Cardiac muscle cell (in vitro differentiated cells and primary cell): ENCODE measurements around the gene ARF4. TPM values are rescaled to one million over a fixed set of nuclear protein-coding genes. Genes with fewer than 3 reads are reported as not detected.
A peak's percentile ranks its signal among the peaks of the same experiment; 100 is the strongest.

Source experiments
- DNase-seq, 2 donors: peaks; one replicate each; pipeline versions ENCODE4 v3.0.0 to v3.0.0-alpha.2; 2010 to 2017; ENCODE audit warnings: low read depth in 1 of 2, low spot score in 1 of 2
- H3K27ac ChIP-seq: fragments of 200-600 bp; sonication (generic); 2 replicates; pipeline ENCODE4 v1.5.1; 2016
- H3K27me3 ChIP-seq: fragments of 200-600 bp; sonication (generic); 2 replicates; pipeline ENCODE4 v1.6.0; 2016; ENCODE audit warnings: control low read depth
- H3K36me3 ChIP-seq: fragments of 200-600 bp; sonication (generic); 2 replicates; pipeline ENCODE4 v1.5.1; 2016; ENCODE audit warnings: control low read depth
- H3K4me1 ChIP-seq: fragments of 200-600 bp; sonication (generic); 2 replicates; pipeline ENCODE4 v1.8.1; 2017; ENCODE audit warnings: low read depth, mild to moderate bottlenecking, mixed run types
- H3K4me3 ChIP-seq: fragments of 200-600 bp; sonication (generic); 2 replicates; pipeline ENCODE4 v1.5.1; 2016; ENCODE audit warnings: mild to moderate bottlenecking
- H3K9me3 ChIP-seq: fragments of 200-600 bp; sonication (generic); 2 replicates; pipeline ENCODE4 v1.5.1; 2017; ENCODE audit warnings: low read depth, mild to moderate bottlenecking, control low read depth
- CTCF ChIP-seq: IDR thresholded peaks from 2 replicates; pipeline ENCODE4 v1.5.1; 2012; ENCODE audit warnings: low read depth, mild to moderate bottlenecking, low read length
- polyA plus RNA-seq: library from polyadenylated mRNA; unstranded; fragments of >200 nt; fragmentation: Nextera tagmentation; extraction: Ambion mirVana; gene quantifications from 2 replicates; pipeline ENCODE4 v1.2.1, GENCODE V29; 2016
- total RNA-seq: library from RNA; depleted of rRNA; stranded (reverse); fragments of >200 nt; gene quantifications from 2 replicates; pipeline ENCODE4 v1.2.3, GENCODE V29; 2016

The ARF4 gene
- total and polyA plus RNA-seq, 2 experiments from 2014 or later, result 70.7 to 248 TPM

DNA sequence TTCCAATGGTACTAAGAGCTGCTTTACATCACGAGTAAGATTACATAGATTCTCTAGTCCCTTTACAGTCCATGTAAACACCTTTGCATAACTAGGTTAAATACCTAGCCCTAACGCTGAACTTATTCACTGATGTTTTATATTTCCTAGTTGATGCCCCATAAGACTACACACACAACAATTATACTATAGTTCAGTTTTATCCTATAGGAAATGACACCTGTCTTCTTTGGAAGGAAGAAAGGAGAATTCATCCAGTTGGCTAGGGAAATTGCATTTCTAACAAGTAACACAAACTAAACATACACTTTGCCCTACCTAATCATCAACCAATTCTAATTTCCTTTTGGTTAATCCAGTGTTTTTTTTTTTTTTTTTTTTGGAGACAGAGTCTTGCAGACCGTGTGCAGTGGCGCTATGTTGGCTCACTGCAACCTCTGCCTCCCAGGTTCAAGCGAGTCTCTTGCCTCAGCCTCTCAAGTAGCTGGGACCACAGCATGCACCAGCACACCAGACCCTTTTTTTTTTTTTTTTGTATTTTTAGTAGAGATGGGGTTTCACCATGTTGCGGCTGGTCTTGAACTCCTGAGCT is 27.2 kb downstream of the ARF4 start:
- no peak for TF ChIP-seq CTCF
- no peaks in the 10 kb centered on the region for H3K27me3 ChIP-seq
- H3K36me3 ChIP-seq, result peaks cover 45% of the 10 kb centered on the region
- no peak for DNase-seq
- no peak overlapping the region for H3K27ac ChIP-seq
- no peak overlapping the region for H3K4me3 ChIP-seq
- H3K9me3 ChIP-seq, result no peaks in the 10 kb centered on the region
- no peaks in the 10 kb centered on the region for H3K4me1 ChIP-seq

DNA sequence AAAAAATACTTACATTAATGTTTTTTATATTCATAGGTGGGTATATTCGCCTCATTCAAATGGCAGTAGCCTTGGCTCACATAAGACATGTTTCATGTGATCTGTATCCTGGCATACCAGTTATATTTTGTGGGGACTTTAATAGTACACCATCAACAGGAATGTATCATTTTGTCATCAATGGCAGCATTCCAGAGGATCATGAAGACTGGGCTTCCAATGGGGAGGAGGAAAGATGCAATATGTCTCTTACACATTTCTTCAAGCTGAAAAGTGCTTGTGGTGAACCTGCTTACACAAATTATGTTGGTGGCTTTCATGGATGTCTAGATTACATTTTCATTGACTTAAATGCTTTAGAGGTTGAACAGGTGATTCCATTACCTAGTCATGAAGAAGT is 37.6 kb downstream of the ARF4 start:
- H3K27ac ChIP-seq, result no peak overlapping the region
- TF ChIP-seq CTCF, result no peak
- H3K36me3 ChIP-seq, result peaks cover 3% of the 10 kb centered on the region
- H3K4me1 ChIP-seq, result peaks cover 5% of the 10 kb centered on the region
- peaks cover 11% of the 10 kb centered on the region for H3K27me3 ChIP-seq
- no peaks in the 10 kb centered on the region for H3K9me3 ChIP-seq
- no peak overlapping the region for H3K4me3 ChIP-seq
- peak in 1 of 2 donors; percentile 44 for DNase-seq

DNA sequence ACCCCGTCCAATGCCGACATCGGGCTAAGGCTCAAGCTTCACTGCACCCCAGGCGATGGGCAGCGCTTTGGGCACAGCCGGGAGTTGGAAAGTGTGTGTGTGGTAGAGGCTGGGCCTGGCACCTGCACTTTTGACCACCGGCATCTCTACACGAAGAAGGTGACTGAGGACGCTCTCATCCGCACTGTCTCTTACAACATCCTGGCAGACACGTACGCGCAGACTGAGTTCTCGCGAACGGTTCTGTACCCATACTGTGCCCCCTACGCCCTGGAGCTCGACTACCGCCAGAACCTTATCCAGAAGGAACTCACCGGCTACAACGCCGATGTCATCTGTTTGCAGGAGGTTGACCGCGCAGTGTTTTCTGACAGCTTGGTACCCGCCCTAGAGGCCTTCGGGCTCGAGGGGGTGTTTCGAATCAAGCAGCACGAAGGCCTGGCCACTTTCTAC is 40.0 kb downstream of the ARF4 start:
- H3K9me3 ChIP-seq, result no peaks in the 10 kb centered on the region
- H3K27ac ChIP-seq, result no peak overlapping the region
- peaks cover 3% of the 10 kb centered on the region for H3K36me3 ChIP-seq
- no peak for TF ChIP-seq CTCF
- peak overlapping the region; percentile 59 for H3K4me3 ChIP-seq
- DNase-seq, result peak; percentile 2 to 48
- H3K4me1 ChIP-seq, result peaks cover 5% of the 10 kb centered on the region
- H3K27me3 ChIP-seq, result peaks cover 11% of the 10 kb centered on the region

- H3K27ac ChIP-seq, result peak overlapping the region; percentile 77
- DNase-seq, result peak; percentile 27 to 43
- peaks cover 11% of the 10 kb centered on the region for H3K27me3 ChIP-seq
Measured at GRCh38 chr3:57556459-57557084, 40.6 kb downstream of the ARF4 start.

DNA sequence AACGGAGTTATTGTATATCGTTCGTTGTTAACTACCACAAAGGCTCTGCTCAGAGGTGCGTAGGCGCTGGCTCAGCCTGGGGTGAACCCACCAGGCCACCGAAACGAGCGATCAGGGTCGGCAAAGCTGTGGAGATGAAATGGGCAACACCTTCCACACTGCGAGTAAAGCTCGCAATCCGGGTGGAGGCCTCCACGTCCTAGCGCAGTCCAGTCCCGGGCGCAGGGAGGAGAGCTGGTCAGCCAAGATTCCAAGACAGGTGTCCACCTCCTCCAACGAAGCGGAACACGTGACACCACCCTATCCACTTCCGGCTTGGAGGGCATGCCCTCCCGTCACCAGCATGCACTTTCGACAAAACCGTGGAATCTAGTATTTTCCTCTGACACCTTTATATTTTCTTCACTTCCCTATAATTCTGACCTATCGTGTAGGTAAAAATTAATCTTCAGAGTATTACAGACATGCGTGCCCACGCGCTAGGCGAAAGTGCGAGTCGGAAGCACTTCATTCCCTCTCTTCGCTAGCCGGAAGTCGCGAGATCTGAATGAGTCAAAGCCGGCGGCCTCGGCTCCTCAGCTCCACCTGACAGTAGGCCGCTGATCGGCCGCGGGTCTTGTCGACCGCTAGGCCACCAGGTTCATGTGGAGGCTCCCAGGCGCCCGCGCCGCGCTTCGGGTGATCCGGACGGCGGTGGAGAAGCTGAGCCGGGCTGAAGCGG is 41.2 kb downstream of the ARF4 start, which contains the start of gene PDE12:
TSS of gene PDE12 (plus strand) at position 537 of the 721 bp plus-strand sequence. CDS start at position 643, 106 bp downstream.
- peak within 1 kb of the TSS; percentile 59 for H3K4me3 ChIP-seq
- H3K27ac ChIP-seq, result peak within 1 kb of the TSS; percentile 77
- H3K4me1 ChIP-seq, result no peaks in the 10 kb centered on the region
- H3K9me3 ChIP-seq, result no peaks in the 10 kb centered on the region
- H3K27me3 ChIP-seq, result peaks cover 11% of the 10 kb centered on the region
- no peak for TF ChIP-seq CTCF
- DNase-seq, result peak; percentile 63 to 92
- peaks cover under 1% of the 10 kb centered on the region for H3K36me3 ChIP-seq

More at GRCh38 chr3:57556459-57557084, 40.6 kb downstream of the ARF4 start:
- TF ChIP-seq CTCF, result no peak
- no peaks in the 10 kb centered on the region for H3K9me3 ChIP-seq
- peak overlapping the region; percentile 59 for H3K4me3 ChIP-seq
- H3K4me1 ChIP-seq, result peaks cover 1% of the 10 kb centered on the region
- H3K36me3 ChIP-seq, result peaks cover 3% of the 10 kb centered on the region
